SK-N-SH treated with all-trans-retinoic acid at 6 μM for 48 hours (cell line): ENCODE data around the gene SLC6A3.
"Not testable (repeated sequence)": the region's sequence is repeated elsewhere in the genome, so short reads cannot be mapped to it uniquely, and the experiment has no call there.

Experiments
- ATAC-seq: fragments of 200-7000 bp; cut with Tn5 transposase; 3 replicates; pipeline ENCODE4 v1.9.1; 2020; ENCODE audit warnings: mild to moderate bottlenecking, moderate library complexity
- ARNTL ChIP-seq: fragments of 450-650 bp; formaldehyde crosslinking; IDR thresholded peaks from 2 replicates; pipeline ENCODE4 v1.5.0; 2020; ENCODE audit warnings: low read depth, mild to moderate bottlenecking, moderate library complexity, borderline replicate concordance
- BACH2 ChIP-seq: fragments of 250-450 bp; sonication (Bioruptor Pico); IDR thresholded peaks from 2 replicates; pipeline ENCODE4 v1.9.0; 2021; ENCODE audit warnings: mild to moderate bottlenecking, borderline replicate concordance
- CSDC2 ChIP-seq: fragments of 250-450 bp; sonication (Bioruptor Pico); IDR thresholded peaks from 2 replicates; pipeline ENCODE4 v1.5.0; 2020; ENCODE audit warnings: mild to moderate bottlenecking, moderate library complexity
- ISL1 ChIP-seq: fragments of 250-450 bp; sonication (Bioruptor Pico); IDR thresholded peaks from 2 replicates; pipeline ENCODE4 v2.1.2; 2022; ENCODE audit warnings: mild to moderate bottlenecking, moderate library complexity
- OSR1 ChIP-seq: fragments of 250-450 bp; sonication (Bioruptor Pico); IDR thresholded peaks from 2 replicates; pipeline ENCODE4 v1.8.0; 2022; ENCODE audit warnings: moderate library complexity, mild to moderate bottlenecking, inconsistent platforms
- PATZ1 ChIP-seq: fragments of 250-450 bp; sonication (Bioruptor Pico); IDR thresholded peaks from 2 replicates; pipeline ENCODE4 v1.8.0; 2020; ENCODE audit warnings: mild to moderate bottlenecking, moderate library complexity, borderline replicate concordance
- POU6F1 ChIP-seq: fragments of 250-450 bp; sonication (Bioruptor Pico); IDR thresholded peaks from 2 replicates; pipeline ENCODE4 v1.8.0; 2021; ENCODE audit warnings: low read depth, mild to moderate bottlenecking, moderate library complexity, borderline replicate concordance
- PPARA ChIP-seq: fragments of 250-450 bp; sonication (Bioruptor Pico); IDR thresholded peaks from 2 replicates; pipeline ENCODE4 v1.5.0; 2020; ENCODE audit warnings: mild to moderate bottlenecking, borderline replicate concordance
- SNAI2 ChIP-seq: fragments of 250-450 bp; sonication (Bioruptor Pico); IDR thresholded peaks from 2 replicates; pipeline ENCODE4 v1.5.0; 2020; ENCODE audit warnings: mild to moderate bottlenecking, moderate library complexity
- TCF4 ChIP-seq: fragments of 250-450 bp; sonication (Bioruptor Pico); IDR thresholded peaks from 2 replicates; pipeline ENCODE4 v1.8.0; 2021; ENCODE audit warnings: mild to moderate bottlenecking, moderate library complexity, borderline replicate concordance
- TOX ChIP-seq: fragments of 250-450 bp; sonication (Bioruptor Pico); IDR thresholded peaks from 2 replicates; pipeline ENCODE4 v1.8.0; 2021; ENCODE audit warnings: mild to moderate bottlenecking, moderate library complexity, borderline replicate concordance
- TSHZ2 ChIP-seq: fragments of 250-450 bp; sonication (Bioruptor Pico); IDR thresholded peaks from 2 replicates; pipeline ENCODE4 v1.5.0; 2020; ENCODE audit warnings: mild to moderate bottlenecking, moderate library complexity
- ZFP3 ChIP-seq: fragments of 250-450 bp; sonication (Bioruptor Pico); IDR thresholded peaks from 2 replicates; pipeline ENCODE4 v1.5.0; 2020; ENCODE audit warnings: mild to moderate bottlenecking, moderate library complexity
- ZFP30 ChIP-seq: fragments of 450-650 bp; formaldehyde crosslinking; IDR thresholded peaks from 2 replicates; pipeline ENCODE4 v1.5.0; 2022; ENCODE audit warnings: mild to moderate bottlenecking, moderate library complexity
- ZNF565 ChIP-seq: fragments of 450-650 bp; formaldehyde crosslinking; conservative IDR thresholded peaks from 2 replicates; pipeline ENCODE4 v1.5.0; 2020; ENCODE audit warnings: low read depth, mild to moderate bottlenecking, moderate library complexity
- ZNF8 ChIP-seq: fragments of 450-650 bp; formaldehyde crosslinking; IDR thresholded peaks from 2 replicates; pipeline ENCODE4 v1.5.0; 2020; ENCODE audit warnings: mild to moderate bottlenecking, moderate library complexity

The SLC6A3 gene

GRCh38 chr5:1461396-1461795 is 16.2 kb upstream of the SLC6A3 start (continued):
- no peak for TF ChIP-seq POU6F1 (CRISPR knock-in tag)
- TF ChIP-seq TCF4 (CRISPR knock-in tag) = no peak

- TF ChIP-seq ARNTL (CRISPR knock-in tag) = no peak
- TF ChIP-seq PATZ1 (CRISPR knock-in tag) = no peak
- TF ChIP-seq TOX = no peak
- TF ChIP-seq ISL1 (CRISPR knock-in tag) = no peak
- no peak for TF ChIP-seq PPARA (CRISPR knock-in tag)
- TF ChIP-seq SNAI2 = no peak
- no peak for ATAC-seq
These were observed 14.9 kb upstream of the SLC6A3 start for GRCh38 chr5:1460054-1460682.

- not testable (repeated sequence) for ATAC-seq
These were observed 14.2 kb upstream of the SLC6A3 start for GRCh38 chr5:1459435-1459834.

GRCh38 chr5:1456110-1456881 is 11.1 kb upstream of the SLC6A3 start:
- not testable (repeated sequence) for ATAC-seq

- no peak for TF ChIP-seq ZNF565 (CRISPR knock-in tag)
- TF ChIP-seq ARNTL (CRISPR knock-in tag) = no peak
- TF ChIP-seq ZFP30 (CRISPR knock-in tag) = no peak
- no peak for TF ChIP-seq PATZ1 (CRISPR knock-in tag)
- TF ChIP-seq ZNF8 (CRISPR knock-in tag) = no peak
- no peak for TF ChIP-seq PPARA (CRISPR knock-in tag)
- TF ChIP-seq BACH2 (CRISPR knock-in tag) = no peak
- no peak for TF ChIP-seq ZFP3
- TF ChIP-seq OSR1 (CRISPR knock-in tag) = no peak
- no peak for TF ChIP-seq TSHZ2 (CRISPR knock-in tag)
- TF ChIP-seq CSDC2 (CRISPR knock-in tag) = no peak
- ATAC-seq = no peak
These were observed 8.4 kb upstream of the SLC6A3 start for GRCh38 chr5:1453613-1454012.
